Fibroblast of skin of scalp (primary cell): ENCODE results near the gene DMAC2.
"Not testable (repeated sequence)": the region's sequence is repeated elsewhere in the genome, so short reads cannot be mapped to it uniquely, and the experiment has no call there.

Experiments used
- DNase-seq: peaks from one replicate; pipeline ENCODE4 v3.0.0-alpha.2; 2013

Gene DMAC2

DNA sequence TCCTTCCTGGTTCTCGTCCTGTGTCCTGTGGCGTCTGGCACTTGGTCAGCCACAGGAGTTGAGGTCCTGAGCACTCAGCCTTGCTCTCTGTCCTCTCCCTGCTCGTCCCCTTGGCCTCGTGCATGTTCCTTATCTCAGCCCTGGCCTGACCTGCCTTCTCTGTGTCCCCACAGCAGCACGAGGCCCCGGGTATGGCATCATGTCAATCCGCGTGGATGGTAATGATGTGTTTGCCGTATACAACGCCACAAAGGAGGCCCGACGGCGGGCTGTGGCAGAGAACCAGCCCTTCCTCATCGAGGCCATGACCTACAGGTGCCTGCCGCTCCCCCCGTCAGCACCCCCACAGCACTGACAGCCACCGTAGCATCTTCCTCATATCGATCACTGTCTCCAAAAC is 17.3 kb downstream of the DMAC2 start:
- no peak for DNase-seq

DNA sequence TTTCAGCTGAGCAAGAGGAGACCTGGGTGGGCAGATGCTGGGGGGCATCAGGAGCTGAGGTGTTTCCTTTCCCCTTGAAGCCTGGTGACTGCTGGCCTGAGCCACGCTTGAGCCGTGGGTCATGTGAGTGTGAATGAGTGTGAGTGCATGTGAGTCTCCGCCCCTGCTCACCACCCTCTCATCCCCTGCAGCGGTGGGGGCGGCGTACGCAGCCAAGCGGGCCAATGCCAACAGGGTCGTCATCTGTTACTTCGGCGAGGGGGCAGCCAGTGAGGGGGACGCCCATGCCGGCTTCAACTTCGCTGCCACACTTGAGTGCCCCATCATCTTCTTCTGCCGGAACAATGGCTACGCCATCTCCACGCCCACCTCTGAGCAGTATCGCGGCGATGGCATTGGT is 17.7 kb downstream of the DMAC2 start:
- no peak for DNase-seq

DNA sequence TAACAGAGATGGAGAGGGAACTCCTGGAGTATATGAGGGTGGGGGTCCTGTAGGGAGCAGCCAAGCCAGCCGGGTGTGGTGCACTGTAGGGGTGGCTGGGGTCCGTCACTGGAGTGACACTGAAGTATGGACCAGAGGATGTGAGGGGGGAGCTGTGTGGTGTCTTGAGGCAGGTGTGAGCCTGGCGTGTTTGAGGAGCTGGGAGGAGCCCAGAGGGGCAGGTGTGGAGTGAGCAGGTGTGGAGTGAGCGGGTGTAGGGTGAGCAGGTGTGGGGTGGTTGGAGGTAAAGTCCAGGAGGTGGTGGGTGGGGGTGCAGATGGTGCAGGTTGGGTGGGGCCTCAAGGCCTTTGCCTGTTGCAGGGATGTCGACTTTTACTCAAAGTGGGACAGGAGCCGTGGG is 18.4 kb downstream of the DMAC2 start:
- DNase-seq, result no peak

DNA sequence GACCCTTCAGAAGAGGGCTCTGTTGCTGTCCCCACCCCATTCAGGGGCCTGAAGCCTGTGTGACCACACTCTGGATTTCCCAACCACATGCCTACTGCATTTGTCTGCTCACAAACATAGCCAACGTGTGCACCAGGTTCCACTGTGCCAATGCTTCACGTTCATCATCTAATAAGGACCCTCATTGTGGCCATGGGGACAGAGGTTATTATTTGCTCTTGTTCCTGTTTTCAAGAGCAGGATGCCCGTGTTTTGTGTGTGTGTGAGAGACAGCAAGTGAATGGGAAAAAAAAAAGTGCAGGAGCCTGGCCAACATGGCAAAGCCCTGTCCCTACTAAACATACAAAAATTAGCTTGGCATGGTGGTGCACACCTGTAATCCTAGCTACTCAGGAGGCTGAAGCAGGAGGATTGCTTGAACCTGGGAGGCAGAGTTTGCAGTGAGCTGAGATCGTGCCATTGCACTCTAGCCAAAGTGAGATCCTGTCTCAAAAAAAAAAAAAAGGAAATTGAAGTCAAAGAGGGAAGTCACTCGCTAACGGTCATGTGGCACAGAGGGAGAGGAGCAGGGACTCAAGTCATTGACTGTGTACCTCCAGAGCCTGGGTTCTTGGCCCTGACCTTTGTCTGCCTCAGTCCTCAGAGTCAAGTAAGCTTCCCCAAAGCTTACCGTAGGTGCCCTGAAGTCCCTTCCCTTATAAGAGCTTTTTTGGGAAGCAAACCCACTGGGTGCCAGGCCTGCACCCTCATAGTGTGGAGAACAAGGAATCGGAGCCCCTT is 19.4 kb downstream of the DMAC2 start:
- DNase-seq, result no peak

DNA sequence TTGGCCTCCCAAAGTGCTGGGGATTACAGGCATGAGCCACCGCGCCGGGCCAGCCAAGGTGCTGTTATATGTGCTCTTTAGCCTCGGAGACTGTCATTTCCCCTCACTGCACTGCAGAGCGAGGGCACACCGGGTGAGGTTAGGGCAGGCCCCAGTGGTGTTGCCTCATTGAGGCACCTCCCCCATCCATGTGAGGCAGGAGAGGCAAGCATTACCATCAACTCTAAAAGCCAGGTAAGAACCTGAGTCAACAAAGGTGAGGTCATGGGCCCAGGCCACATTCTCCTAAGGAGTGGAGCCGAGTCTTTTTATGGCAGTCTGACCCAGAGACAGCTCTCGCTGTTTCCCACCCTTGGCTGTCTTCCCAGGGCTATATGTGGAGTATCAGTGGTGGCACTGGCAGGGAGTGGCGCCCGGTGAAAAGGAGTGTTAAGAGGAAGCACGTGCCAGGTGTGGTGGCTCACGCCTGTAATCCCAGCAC is 23.5 kb downstream of the DMAC2 start:
- DNase-seq, result no peak

DNA sequence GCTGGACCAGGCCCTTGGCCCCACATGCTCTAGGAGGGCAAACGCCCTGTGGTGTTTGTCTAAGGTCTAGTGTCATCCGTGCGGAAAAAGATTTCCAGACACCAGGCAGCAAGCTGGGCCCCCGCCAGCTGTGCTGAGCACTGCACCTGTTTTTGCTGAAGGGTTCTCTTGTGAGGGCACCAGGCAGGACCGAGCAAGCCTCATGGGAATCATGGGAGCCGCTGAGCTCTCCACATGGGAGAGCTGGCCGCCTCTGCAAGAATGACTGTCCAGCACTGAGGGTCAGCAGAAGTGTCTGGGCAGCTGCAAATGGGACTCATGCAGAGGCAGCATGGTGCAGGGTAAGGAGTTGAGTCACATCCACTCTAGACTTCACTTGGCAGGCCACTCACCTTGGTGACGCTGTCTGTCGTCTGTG is 24.5 kb downstream of the DMAC2 start:
- no peak for DNase-seq

DNA sequence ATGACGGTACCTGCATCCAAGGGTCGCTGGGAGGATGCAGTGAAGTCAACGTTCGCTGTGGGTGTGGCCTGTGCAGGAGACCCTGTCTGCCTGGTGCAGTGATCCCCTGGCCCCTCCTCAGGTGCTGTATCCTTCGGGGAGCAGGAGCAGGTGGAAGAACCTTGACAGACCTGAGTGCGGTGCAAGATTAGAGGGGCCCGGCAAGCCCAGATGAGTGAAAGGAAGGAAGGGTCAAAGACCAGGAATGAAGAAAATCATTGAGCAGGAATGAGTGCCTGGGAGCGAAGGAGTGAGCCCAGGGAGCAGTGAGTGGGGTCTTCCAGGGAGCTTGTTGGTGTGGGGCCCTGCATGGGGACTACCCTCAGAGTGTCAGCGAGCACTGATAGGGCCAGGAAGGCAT is 25.3 kb downstream of the DMAC2 start:
- DNase-seq, result no peak

DNA sequence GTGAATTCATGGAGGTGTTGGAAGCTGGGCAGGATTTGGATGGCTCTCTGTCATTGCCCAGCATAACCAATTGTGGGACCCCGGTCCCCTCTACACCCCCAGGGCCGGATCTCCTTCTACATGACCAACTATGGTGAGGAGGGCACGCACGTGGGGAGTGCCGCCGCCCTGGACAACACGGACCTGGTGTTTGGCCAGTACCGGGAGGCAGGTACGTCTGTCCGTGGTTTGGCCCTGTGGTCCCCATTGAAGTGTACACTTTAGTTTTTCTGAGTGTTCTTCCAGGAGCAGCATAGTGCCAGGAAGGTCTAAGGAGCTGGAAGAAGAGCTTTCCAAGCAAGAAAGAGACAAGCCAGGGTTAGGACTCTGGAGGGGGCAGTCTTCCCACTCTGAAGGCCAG is 25.8 kb downstream of the DMAC2 start:
- DNase-seq, result no peak

DNA sequence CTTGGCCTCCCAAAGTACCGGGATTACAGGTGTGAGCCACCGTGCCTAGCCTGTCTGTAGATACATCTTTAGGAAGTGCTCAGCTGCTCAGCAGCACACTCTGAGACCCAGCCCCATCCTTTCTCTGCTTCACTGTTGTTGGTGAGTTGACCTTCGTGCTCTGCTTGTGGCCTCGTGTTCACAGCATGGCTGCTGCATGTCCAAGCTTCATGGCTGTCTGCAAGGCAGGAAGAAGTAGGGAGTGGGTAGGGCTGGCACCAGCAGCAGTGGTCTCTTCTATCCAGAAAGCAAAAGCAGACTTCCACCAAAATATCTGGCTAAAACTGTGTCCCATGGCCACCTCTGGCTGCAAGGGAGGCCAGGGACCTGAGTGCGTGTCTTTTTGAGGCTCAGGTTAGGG is 26.8 kb downstream of the DMAC2 start:
- no peak for DNase-seq

DNA sequence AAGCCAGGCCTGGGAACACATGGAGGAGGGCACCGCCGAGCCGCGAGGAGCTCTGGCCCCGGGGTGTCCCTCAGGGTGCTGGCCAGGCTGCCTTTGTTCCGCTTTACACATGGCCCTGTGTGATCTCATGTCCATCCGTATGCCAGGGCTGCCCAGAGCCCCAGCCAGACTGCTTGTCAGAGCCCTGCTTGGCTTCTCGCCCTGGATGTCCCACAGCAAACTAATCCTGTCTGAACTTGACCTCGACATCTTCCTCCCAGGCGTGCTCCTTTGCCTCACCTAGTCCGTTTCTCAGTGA is 27.8 kb downstream of the DMAC2 start:
- no peak for DNase-seq

DNA sequence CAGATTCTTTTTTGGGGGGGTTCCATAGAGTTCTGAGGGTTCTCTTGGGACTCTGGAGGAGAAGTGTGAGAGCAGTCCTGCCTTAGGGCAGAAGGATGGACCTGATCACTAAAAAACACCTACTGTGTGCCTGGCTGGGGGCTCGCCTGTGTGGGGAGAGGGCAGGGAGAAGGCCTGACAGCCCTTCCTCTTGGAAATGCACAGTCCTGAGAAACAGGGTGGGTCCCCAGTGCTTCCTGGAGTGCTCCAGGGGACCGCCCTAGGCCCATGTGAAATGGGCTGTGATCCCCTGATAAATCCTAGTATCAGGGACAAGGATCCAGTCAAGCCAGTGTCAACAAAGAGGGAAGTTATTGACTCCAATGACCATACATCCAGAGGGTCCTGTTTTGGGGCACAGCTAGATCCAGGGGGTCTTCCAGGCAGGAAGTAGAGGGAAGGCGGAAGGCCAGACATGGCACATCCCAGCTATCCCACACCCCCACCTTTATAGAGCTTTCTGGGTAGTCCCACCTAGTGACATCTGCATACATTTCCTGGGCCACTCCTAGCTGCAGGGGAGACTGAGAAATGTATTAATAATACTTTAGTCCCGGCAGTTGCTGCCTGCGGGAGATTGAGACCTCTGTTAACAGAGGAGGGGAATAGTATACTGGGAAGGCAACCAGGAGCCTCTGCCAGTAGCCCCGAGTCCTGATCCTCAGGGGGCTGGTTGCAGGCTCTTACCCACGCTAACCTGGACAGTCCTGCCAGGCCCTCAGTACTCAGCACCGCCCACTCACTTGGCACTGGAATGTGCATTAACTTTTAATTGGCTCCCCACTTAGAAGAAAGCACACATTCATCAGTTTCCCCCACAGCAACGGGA is 28.4 kb downstream of the DMAC2 start:
- no peak for DNase-seq

DNA sequence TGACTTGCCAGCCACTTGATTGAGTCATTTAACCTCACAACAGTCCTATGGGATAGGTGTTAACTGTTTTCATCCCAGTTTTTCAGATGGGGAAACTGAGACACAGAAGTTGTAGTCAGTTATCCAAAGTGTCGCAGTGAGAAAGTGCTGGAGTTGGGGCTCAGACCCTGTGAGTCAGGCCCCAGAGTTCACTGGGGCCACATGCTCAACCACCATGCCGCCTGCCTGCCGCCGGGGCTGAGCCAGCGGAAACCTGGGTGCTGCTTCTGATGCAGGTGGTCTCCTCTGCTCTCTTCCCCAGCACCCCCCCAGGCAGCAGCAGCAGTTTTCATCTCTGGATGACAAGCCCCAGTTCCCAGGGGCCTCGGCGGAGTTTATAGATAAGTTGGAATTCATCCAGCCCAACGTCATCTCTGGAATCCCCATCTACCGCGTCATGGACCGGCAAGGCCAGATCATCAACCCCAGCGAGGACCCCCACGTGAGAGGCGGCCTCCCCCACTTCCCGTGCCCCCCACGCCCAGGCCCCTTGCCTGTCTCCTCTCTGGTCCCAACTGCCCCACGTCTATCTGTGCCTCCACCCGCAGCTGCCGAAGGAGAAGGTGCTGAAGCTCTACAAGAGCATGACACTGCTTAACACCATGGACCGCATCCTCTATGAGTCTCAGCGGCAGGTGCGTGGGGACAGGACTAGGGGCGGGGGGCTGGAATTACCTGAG is 29.2 kb downstream of the DMAC2 start:
- no peak for DNase-seq

DNA sequence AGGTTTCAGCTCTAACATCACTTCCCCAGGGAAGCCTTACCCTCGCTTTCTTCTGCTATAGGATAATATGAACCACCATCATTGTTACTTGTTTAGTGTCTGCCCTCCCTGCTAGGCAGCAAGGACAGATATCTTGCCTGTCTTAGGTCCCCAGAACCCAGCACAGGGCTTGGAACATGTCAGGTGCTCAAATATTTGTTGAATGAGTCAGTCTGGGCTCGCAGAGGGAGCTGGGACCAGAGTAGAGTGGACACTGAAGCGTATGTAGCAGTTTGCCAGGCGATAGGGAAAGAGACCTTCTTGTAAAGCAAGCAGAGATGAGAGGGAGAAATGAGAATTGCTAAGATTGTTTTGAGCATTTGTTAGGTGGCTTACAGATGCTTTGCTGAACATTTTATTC is 30.4 kb downstream of the DMAC2 start:
- DNase-seq, result no peak

DNA sequence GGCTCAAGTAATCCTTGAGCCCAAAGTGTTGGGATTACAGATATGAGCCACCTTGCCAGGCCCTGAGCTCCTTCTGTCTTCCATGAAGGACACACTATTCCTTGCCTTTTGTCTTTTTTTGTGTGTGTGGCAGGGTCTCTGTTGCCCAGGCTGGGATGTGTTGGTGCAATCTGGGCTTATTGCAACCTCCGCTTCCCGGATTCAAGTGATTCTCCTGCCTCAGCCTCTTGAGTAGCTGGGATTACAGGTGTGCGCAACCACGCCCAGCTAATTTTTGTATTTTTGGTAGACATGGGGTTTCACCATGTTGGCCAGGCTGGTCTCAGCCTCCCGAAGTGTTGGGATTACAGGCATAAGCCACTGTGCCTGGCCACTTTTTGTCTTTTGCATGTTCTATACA is 30.9 kb downstream of the DMAC2 start:
- DNase-seq, result not testable (repeated sequence)

DNA sequence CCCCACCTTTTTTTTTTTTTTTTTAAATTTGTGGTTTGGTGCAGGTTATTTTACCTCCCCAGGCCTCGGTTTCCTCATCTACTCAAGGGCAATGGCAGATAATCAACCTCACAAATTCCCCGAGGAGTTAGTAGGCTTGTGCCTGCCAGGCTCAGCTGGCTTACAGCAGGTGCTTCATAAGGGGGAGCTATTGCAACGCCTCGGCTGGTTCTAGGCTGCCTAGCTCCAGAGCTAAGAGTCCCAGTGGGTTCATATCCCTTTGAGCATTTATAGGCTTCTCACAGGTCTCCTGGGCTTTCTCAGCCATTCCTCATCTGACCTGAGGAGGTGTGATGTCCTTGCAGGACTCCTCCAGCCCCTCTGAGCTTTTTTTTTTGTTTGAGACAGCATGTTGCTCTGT is 31.5 kb downstream of the DMAC2 start:
- no peak for DNase-seq

DNA sequence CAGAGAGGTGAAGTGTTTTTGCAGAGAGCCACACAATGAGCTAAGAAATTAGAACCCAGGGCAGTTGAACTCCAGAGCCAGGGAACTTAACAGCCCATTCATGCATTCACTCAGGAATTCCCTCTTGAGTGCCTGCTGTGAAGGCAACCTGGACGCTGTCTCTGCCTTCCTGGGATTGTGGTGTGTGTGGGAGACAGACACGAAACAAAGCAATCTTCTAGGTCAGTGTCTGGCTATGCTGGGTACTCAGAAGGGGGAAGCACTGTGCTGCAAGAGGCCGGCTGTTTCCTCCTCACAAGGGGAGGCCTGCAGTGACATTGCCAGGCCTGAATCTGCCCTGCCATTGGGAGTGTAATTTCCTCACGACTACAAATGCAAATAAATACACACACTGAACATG is 32.4 kb downstream of the DMAC2 start:
- DNase-seq, result no peak

DNA sequence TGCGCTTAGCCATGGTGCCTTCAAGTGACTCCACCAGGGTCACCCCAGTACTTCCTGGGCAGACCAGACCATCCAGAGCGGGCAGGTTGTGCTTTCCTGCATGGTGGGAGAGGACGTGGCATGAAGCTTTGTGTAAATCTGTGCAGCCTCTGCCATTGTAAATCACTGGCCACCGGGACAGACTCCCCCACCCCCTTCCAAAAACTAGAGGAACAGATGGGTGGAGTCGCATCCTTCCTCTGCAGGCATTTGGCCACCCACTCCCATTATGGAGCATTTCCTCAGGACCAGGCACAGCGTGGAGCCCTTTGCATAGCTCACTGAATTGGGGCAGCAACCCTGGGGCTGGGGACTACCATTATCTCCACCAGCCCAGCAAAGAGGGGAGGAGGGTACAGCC is 33.9 kb downstream of the DMAC2 start:
- no peak for DNase-seq

DNA sequence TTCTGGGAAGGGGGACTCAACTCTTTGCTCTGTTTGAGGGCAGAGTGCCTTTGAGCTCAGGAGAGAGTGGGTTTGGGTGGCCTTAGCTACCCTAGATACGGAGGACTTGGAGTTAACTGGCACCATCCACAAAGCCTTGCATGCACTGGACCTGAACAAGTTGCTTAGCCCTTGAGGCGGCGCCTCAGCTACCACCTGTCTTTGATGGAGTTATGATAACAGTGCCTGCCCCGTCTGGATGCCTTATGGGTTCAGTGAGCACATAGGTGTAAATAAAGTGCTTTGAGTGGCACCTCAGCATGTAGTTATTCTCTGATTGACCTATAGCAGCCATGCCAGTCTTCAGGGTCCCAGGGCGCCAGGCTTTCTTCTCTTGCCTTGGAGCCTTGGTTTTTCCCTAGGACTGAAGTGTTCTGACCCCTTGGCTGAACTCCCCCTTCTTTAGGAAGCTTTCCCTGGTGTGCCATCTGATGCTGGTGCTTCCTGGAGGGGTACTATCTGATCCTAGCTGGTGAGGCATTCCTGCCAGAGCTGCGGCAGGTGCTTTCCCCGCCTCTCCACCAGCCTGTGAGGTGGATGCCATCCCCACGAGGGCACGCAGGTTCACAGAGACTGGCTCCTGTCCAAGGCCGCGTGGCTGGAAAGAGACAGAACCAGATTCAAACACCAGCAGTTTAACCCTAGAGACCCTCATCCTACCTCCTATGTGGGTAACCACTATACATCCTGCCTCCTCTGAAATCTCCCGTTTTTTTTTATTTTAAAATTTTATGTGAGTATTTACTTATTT is 36.3 kb downstream of the DMAC2 start:
- DNase-seq, result no peak

DNA sequence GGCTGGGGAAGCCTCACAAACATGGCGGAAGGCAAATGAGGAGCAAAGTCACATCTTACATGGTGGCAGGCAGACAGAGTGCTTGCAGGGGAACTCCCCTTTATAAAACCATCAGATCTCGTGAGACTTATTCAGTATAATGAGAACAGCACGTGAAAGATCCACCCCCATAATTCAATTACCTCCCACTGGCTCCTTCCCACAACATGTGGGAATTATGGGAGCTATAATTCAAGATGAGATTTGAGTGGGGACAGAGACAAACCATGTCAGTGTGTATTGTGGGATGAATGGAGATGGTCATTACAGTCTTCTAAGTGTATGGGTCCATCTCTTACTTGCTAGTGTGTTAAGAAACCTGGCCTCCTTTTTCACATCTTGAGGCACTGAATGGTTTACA is 37.7 kb downstream of the DMAC2 start:
- no peak for DNase-seq

DNA sequence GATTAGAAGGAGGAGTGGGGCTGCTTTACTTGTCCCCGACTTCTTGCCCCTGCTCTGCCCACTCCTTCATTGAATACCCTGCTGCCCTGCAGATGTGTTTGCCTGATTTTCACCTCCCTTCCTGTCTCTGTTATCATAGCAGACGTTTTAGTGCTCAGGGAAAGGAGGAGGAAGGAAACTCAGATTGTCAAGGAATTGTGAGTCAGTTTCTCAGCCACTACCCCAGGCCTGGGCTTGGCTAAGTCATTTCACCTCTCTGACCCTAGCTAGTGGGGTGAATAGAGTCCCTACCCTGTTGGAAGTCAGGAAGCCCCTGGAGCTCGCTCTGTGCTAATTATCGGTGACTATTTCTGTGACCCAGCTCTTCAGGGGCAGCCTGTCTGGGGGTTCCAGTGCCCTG is 38.2 kb downstream of the DMAC2 start:
- DNase-seq, result no peak

DNA sequence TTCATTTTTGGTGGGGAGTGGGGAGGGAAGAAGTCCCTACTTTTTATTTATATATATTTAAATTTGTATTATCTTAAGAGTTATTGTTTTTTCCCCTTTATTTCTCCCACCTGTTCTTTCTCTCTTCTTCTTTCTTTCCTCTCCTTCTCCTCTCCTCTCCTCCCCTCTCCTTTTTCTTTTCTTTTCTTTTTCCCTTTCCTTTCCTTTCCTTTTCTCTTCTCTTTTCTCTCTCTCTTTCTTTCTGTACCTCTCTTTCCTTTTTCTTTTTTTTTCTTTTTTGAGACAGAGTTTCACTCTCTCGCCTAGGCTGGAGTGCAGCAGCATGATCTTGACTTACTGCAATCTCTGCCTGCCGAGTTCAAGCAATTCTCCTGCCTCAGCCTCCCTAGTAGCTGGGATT is 40.2 kb downstream of the DMAC2 start:
- DNase-seq, result no peak

DNA sequence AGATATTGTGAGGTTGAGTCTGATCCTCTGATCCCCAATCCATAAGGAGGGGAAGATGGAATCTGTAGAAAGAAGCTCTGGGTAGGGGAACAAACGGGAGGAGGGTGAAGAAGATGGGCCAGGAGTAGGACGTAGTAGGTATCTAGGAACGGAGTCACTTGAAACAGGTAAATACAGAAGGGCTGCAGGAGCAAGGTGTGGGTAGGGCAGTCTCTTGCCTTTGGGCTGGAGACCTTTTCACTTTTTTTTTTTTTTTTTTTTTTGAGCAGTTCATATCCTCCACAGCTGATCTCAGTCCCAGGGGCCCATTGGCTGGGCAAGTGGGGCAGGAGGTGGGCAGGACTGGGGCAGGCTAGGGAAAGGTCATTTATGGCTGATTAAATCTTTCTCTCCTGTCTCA is 40.6 kb downstream of the DMAC2 start:
- no peak for DNase-seq

DNA sequence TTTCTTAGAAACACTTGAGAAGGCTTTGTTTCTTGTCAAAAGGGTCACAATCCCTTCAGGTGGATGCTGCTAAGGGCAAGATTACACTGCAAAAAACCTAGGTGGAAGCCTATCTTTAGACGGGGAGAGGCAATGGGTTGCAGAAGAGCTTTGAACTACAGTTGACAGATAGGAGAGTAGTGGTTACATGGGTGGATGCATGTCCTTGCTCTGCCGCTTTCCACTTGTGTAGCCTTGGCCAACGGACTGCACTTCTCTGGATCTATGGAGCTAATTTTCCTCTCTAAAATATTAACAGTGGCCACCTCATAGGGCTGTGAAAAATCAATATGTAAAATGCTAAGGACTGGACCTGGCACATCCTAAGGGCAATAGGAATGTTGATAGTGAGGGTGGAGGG is 41.1 kb downstream of the DMAC2 start:
- DNase-seq, result no peak
